Testis (tissue), 2 donors: ENCODE data around the gene NKD1.

Source experiments
- CTCF ChIP-seq, 3 experiments: fragments of 450-650 bp in 2 of 3; fragments of 200-600 bp in 1 of 3; sonication (generic) in 1 of 3; IDR thresholded peaks; one replicate each; pipeline ENCODE4 v1.5.1; 2016 to 2019; ENCODE audit warnings: antibody characterized with exemption in 3 of 3, mild to moderate bottlenecking in 2 of 3, moderate library complexity in 1 of 3
- POLR2A ChIP-seq: fragments of 450-650 bp; IDR thresholded peaks from one replicate; pipeline ENCODE4 v1.6.1; 2017; ENCODE audit warnings: antibody characterized with exemption, mild to moderate bottlenecking, moderate library complexity

- TF ChIP-seq CTCF (IDR thresholded peaks at IDR 0.05) (no peak), POLR2A (no peak)
Observed at GRCh38 chr16:50676684-50677225, 128.6 kb downstream of the NKD1 start.
